Measurements from ENCODE around the gene PAIP2.

DNA sequence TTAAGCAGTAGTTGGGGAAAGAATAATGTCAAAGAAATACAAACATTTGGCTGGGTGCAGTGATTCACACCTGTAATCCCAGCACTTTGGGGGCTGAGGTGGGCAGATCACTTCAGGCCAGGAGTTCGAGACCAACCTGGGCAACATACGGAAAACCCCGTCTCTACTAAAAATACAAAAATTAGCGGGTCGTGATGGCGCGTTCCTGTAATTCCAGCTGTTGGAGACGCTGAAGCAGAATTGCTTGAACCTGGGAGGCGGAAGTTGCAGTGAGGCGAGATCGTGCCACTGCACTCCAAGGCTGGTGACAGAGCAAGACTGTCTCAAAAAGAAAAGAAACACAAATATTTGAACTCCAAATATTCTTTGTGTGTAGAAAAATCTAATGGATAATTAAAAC is 43.4 kb upstream of the PAIP2 start:
- TF ChIP-seq POLR2A (IDR thresholded peaks at IDR 0.05; ENCODE audit: low read depth, low read length) (no peak), CEBPB (IDR thresholded peaks at IDR 0.05; ENCODE audit: low read depth, low read length) (no peak), RFX5 (IDR thresholded peaks at IDR 0.05; ENCODE audit: low read depth, low read length) (no peak), FOS (IDR thresholded peaks at IDR 0.05; ENCODE audit: low read depth, low read length) (no peak), BHLHE40 (IDR thresholded peaks at IDR 0.05; ENCODE audit: low read depth, low read length) (no peak), RCOR1 (IDR thresholded peaks at IDR 0.05; ENCODE audit: insufficient replicate concordance, low read length) (no peak)
- TF ChIP-seq, protein P1, sequence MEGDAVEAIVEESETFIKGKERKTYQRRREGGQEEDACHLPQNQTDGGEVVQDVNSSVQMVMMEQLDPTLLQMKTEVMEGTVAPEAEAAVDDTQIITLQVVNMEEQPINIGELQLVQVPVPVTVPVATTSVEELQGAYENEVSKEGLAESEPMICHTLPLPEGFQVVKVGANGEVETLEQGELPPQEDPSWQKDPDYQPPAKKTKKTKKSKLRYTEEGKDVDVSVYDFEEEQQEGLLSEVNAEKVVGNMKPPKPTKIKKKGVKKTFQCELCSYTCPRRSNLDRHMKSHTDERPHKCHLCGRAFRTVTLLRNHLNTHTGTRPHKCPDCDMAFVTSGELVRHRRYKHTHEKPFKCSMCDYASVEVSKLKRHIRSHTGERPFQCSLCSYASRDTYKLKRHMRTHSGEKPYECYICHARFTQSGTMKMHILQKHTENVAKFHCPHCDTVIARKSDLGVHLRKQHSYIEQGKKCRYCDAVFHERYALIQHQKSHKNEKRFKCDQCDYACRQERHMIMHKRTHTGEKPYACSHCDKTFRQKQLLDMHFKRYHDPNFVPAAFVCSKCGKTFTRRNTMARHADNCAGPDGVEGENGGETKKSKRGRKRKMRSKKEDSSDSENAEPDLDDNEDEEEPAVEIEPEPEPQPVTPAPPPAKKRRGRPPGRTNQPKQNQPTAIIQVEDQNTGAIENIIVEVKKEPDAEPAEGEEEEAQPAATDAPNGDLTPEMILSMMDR (conservative IDR thresholded peaks at IDR 0.05; ENCODE audit: low read depth, low read length) = no peak
- TF ChIP-seq, protein P2, sequence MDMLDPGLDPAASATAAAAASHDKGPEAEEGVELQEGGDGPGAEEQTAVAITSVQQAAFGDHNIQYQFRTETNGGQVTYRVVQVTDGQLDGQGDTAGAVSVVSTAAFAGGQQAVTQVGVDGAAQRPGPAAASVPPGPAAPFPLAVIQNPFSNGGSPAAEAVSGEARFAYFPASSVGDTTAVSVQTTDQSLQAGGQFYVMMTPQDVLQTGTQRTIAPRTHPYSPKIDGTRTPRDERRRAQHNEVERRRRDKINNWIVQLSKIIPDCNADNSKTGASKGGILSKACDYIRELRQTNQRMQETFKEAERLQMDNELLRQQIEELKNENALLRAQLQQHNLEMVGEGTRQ (IDR thresholded peaks at IDR 0.05; ENCODE audit: low read depth, low read length) = no peak

Measured in IMR-90 (cell line).